Posterior cingulate gyrus (tissue), 11 donors: ENCODE data around the gene ANKRD23.
A peak's percentile ranks its signal among the peaks of the same experiment; 100 is the strongest.

ENCODE experiments used
- DNase-seq, 10 donors: peaks; one replicate each; pipeline versions ENCODE4 v3.0.0 to v3.0.0-alpha.2; 2020 to 2021; ENCODE audit warnings: mixed read lengths in 3 of 10
- intact Hi-C: fragments of 100-400 bp; cut with DNase I; formaldehyde crosslinking; loops from one replicate; pipeline ENCODE4 v1.15.1; 2023

ANKRD23 gene

GRCh38 chr2:96842600-96842999, 1.2 kb downstream of the ANKRD23 start:
- peak in 1 of 10 donors; percentile 64 for DNase-seq
- intact Hi-C loops, result no loop called here

DNA sequence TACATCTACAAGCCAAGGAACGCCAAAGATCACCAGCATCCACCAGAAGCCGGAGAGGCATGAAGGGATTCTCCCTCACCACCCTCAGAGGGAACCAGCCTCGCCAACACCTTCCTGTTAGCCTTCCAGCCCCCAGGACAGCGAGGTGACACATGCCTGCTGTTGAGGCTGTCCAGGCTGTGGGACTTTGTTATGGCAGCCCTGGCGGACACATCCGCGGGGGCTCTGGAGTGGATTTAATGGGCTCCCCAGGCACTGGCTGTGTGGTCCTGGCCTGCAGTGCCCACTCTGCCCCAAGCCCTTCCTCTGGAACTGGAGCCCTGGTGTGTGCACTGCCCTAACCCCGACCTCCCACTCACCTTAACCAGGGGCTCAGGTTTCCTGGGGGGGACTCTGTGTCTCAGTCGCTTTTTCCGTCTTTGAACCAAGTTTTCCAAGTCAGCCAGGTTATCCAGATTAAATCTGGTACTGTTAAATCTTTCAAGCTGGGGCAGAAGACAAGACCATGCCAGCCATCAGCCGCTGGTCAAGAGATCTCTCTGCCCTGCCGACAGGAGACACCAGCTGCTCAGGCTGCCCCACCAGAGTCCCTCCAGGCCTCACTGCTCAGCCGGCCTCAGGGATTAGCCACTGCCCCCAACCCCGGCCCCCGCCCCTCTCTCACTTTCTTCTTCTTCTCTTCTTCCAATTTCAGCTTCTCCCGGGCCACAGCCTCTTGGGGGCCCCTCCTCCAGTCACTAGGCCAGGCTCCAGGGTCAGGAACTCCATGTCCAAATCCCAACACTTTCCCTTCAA, 1.9 kb downstream of the ANKRD23 start:
- DNase-seq, result peak in 2 of 10 donors; percentile 47 to 61
- intact Hi-C loops, result no loop called here

GRCh38 chr2:96839875-96840850, 3.7 kb downstream of the ANKRD23 start:
- peak in 2 of 10 donors; percentile 61 to 85 for DNase-seq
- intact Hi-C loops, result no loop called here

DNA sequence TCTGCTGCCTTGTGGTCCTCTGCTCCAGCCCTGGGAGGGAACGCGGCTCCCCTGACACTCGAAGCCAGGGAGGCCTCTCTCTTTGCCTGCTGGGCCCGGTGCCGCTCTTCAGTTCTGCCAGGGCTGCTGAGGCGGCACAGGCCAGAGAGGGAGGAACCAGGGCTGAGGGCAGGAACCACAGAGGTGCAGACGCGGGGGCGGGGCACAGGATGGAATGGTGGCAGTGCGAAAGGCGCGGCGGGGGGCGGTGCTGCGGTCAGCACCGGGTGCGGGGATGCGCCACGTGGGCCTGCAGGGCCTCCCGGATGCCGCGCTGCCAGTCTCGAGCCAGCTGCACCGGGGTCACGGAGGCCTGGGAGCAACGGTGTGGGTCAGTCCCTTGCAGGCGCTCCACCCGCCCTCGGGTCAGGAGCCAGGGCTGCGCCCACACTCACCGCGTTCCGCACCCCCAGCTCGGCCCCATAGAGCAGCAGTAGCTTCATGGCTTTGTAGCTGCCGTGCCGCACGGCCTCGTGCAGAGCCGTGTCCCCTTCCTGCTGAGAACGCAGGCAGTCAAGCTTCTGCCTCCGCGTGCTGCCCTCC, 4.4 kb downstream of the ANKRD23 start:
- DNase-seq, result peak in 2 of 10 donors; percentile 71 to 76
- intact Hi-C loops, result no loop called here

DNA sequence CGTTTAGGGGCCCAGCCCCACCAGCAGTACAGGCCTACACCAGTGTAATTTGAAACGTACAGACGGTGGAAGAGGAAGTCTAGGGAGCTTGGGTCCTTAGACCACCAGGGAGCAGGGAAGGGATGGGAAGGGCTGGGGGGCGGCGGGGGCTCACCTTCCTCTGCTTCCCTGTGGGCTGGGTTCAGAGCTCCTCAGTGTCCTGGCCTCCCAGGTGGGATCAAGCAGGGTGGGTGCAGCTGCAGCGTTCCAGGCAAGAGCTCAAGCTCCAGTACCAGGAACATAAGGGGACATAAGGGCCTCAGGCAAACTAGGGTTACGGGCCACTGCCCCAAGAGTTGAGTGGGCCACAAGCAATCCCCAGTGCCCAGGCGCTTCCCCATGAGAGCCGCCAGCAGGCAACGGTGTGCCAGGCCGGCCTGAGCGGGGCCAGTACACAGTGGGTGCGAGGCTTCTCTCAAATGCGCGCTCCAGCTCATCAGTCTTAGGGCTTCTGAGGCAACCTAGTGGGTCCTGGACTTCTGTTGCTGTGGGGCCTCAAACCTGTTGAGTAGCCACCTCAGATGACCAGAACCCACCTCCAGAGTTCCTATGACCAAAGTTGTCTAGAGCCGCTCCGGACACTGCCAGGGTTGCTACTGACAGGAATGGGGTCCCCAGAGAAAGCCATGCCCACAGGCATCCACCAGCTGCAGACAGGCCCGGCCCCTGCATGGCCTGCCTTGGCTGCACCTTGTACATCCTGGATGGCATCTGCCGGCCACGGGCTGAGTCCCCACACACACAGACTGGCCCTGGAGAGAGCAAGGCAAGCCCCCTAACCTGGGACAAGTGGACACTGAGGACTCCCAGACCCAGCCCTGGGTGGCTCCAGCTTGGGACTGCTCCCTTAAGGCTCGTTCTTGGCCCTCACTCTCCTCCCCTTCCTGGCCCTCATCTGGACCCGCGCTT, 5.2 kb downstream of the ANKRD23 start:
- intact Hi-C loops, result no loop called here
- DNase-seq, result peak in 3 of 10 donors; percentile 12 to 50 (median 31)

GRCh38 chr2:96837575-96837974, 6.2 kb downstream of the ANKRD23 start:
- DNase-seq, result peak in 2 of 10 donors; percentile 47 to 55
- intact Hi-C loops, result no loop called here

DNA sequence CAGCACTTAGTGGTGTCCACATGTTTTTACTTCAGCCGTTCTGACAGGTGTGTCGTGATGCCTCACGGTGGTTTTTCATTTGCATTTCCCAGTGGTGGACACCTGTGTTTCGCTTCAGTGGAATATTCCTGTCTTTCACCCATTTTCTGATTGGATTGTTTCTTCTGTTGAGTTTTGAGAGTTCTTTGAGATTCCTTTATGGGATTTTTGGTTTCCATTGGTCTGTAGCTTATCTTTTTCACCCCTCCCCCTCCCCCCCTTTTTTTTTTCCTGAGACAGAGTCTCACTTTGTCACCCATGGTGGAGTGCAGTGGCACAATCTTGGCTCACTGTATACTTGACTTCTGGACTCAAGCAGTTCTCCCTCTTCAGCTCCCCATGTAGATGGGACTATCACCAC, 8.0 kb downstream of the ANKRD23 start:
- intact Hi-C loops, result no loop called here
- DNase-seq, result peak in 1 of 10 donors; percentile 8

DNA sequence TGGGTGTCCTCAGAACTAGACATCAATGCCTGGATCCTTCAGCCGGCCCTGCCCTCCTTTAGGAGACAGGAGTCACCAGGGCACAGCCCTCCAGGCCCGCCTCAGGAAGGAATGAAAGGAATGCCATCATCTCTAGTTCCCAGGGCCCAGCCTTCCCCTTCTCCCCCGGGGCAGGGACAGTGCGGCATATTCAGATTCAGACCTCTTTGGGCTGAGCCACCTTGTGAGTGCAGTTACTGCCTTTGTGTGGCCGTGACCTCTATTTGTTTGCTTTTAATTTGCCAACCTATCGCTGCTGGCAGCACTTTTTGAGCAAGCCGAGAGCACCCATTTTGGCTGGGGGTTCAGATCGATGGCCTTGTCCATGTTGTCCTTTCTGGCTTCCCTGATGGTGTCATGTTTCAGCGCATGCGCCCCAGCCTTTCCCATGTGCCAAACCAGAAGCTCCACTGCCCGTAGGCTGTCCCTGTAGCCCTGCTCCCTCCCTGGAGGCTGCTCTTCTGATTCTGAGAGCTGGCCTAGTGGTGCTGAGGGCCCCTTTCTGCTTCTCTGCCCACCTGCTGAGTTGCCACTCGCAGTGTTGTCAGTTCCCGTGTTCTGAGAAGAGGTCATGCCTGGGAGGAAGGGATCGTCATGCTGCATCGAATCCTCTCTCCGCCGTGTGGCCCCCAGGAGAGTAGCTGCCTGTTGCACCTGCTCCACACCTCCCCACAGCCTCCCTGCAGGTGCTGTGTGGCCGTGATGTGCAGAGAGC, 10.9 kb downstream of the ANKRD23 start:
- intact Hi-C loops, result no loop called here
- DNase-seq, result peak in 3 of 10 donors; percentile 9 to 60 (median 52)

DNA sequence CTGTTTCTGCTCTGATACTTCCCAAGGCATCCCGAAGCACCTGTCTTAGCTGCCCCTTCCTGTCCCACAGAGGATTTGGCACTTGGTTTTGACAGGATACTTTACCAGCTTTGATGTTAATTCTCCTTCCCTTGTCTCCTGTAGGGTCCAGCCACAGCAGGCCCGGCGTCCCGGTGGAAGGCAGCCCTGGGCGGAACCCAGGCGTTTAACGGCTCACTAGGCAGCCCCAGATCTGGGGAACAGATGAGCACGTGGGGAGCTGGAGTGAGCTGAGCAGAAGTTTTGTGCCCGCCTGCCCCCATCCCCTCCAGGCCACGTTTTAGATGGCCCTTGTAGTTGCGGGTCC, 11.4 kb downstream of the ANKRD23 start:
- intact Hi-C loops, result no loop called here
- DNase-seq, result peak in 1 of 10 donors; percentile 60

DNA sequence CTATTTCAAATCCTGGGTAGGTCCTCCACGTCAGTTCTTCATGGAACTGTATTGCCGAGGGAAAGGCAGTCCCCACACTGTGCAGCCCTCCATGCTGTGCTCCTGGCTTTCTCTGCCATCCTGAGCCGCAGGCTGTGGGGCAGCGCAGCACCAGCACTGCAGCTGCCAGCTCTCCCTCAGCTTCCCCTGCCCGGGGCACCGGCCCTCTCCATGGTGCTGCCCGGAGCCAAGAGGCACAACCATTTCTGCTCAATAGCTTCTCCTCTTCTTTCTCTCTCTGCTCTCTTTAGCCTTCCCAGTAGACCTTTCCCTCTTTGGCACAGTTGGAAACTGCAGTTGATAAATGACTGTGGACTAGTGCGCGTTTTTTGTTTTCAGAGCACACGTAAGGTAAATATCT, 12.1 kb downstream of the ANKRD23 start:
- peak in 1 of 10 donors; percentile 46 for DNase-seq
- intact Hi-C loops, result no loop called here

- intact Hi-C loops, result no loop called here
- DNase-seq, result no peak
These were observed 13.7 kb downstream of the ANKRD23 start for GRCh38 chr2:96830044-96830562.

- intact Hi-C loops, result no loop called here
- peak in 2 of 10 donors; percentile 13 to 70 for DNase-seq
These were observed 14.9 kb downstream of the ANKRD23 start for GRCh38 chr2:96828874-96829273.

DNA sequence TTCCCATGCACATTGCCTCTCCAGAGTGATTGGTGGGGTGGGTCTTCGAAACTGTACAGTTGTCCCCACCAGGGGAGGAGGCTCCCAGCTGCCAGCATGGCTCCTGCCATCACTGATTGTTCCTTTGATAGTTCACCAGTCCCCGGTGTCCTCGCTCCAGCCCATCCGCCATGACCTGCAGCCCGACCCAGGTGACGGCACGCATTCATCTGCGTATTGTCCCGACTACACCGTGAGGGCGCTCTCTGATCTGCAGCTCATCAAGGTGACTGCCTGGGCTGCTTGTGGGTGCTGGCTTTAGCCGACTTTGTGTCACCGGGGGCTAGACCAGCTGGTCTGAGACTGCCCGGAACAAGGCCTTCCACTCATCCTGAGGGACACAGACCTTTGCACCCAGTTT, 15.4 kb downstream of the ANKRD23 start:
- intact Hi-C loops, result no loop called here
- DNase-seq, result peak in 1 of 10 donors; percentile 46

GRCh38 chr2:96826546-96827278, 17.1 kb downstream of the ANKRD23 start:
- peak in 3 of 10 donors; percentile 39 to 79 (median 45) for DNase-seq
- intact Hi-C loops, result no loop called here

DNA sequence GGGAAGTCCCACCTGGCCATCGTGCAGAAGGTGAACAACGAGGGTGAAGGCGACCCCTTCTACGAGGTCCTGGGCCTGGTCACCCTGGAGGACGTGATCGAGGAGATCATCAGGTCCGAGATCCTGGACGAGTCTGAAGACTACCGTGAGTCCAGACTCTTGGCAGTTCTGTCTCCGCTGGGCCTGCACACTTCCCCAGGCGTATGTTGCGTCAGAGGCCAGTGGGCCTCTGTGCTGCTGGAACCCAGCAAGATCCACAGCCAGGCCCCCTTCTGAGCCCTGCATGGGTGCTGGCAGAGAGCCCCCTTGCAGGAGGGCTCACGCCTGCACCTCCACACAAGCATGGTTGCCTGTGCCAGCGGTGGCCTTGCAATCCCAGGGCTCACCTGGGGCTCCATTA, 18.8 kb downstream of the ANKRD23 start:
- DNase-seq, result peak in 3 of 10 donors; percentile 31 to 77 (median 71)

DNA sequence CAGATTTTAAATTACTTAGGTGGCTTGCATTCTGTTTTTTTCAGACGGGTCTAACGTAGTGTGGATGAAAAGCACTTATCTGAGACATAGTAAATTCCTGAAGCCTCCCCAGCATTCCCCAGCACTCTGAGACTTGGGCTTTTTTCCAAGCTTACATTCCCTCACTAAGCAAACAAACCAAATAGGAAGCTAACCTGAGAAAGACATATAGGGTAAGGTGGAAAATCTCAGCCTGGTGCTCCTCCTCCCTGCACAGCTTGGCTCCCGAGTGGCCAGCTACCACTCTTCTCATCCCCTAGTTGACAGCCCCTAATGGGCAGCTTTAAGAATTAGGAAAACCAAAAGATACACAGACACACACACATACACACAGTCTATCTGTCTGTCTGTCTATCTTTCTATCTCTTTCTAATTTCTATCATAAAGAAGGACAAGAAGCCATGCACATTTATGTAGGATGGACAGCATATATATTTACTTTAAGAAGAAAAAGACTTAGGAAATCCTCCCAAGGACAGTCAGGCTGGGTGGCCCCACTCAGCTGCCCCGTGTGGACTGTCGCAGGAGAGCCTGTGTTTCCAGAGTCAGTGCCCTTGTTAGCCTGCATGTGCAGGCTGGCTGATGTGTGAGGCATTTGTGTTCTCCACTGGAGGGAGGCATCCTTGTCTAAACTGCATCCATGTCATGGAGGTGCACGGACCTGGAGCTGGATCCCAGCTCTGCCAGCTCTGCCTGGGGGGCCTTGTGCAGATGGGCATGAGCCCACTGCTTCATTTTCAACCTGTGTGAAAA, 19.5 kb downstream of the ANKRD23 start:
- intact Hi-C loops, result no loop called here
- DNase-seq, result peak in 2 of 10 donors; percentile 26 to 52

More for the DNA sequence above, 18.8 kb downstream of the ANKRD23 start:
- intact Hi-C loops, result no loop called here

DNA sequence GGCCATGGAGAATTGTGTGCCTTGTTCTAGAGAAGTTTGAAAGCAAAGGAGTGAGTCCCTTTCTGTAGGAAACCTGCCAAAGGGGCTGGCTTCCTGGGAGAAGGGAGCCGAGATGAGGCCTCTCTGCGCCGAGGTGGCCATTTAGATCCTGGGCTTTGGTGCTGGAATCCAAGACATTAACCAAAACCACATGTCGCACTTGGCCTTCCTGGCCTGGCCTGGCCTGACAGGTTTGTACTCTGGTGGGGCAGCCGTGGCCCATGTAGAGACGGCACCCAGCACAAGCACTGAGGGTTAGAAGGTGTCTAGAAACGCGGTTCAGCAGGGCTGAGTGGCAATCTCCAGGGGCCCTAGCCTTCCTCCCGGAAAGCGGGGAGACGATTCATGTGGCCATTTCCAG, 20.6 kb downstream of the ANKRD23 start:
- peak in 2 of 10 donors; percentile 35 to 52 for DNase-seq
- intact Hi-C loops, result no loop called here
